GM18517 (cell line): ENCODE data around the gene L1CAM.
A peak's percentile ranks its signal among the peaks of the same experiment; 100 is the strongest.

Experiments used
- ATAC-seq: cut with Tn5 transposase; IDR thresholded peaks from one replicate; pipeline ENCODE4 v1.9.1; 2021; ENCODE audit warnings: mild to moderate bottlenecking, moderate library complexity; ENCODE audit not compliant: unreplicated experiment

Gene L1CAM

GRCh38 chrX:153903991-153904957 is 18.3 kb upstream of the L1CAM start, which contains the start of gene AVPR2:
Gene AVPR2 (plus strand): TSS chrX:153904673. CDS start chrX:153905146, 473 bp downstream.
- no peak for ATAC-seq

- no peak for ATAC-seq
Measured at GRCh38 chrX:153903238-153903980, 17.4 kb upstream of the L1CAM start.

GRCh38 chrX:153902385-153902784 is 16.4 kb upstream of the L1CAM start:
- no peak for ATAC-seq

GRCh38 chrX:153901753-153902140 is 15.8 kb upstream of the L1CAM start:
- no peak for ATAC-seq

- peak; percentile 88 for ATAC-seq
Measured at GRCh38 chrX:153900831-153901752, 15.1 kb upstream of the L1CAM start.

- no peak for ATAC-seq
Measured at GRCh38 chrX:153897899-153898298, 11.9 kb upstream of the L1CAM start.

GRCh38 chrX:153889123-153889522 is 3.1 kb upstream of the L1CAM start:
- no peak for ATAC-seq

- no peak for ATAC-seq
Measured at GRCh38 chrX:153888344-153888743, 2.4 kb upstream of the L1CAM start.

GRCh38 chrX:153887385-153887784 is 1.4 kb upstream of the L1CAM start:
- ATAC-seq, result no peak

- ATAC-seq, result no peak
Measured at GRCh38 chrX:153886915-153887314, 942 bp upstream of the L1CAM start.

- ATAC-seq, result no peak
Measured at GRCh38 chrX:153885208-153885787, 675 bp downstream of the L1CAM start.

- ATAC-seq, result no peak
Measured at GRCh38 chrX:153884590-153884989, 1.4 kb downstream of the L1CAM start.

GRCh38 chrX:153884136-153884535 is 1.8 kb downstream of the L1CAM start:
- no peak for ATAC-seq

- no peak for ATAC-seq
Measured at GRCh38 chrX:153883163-153883843, 2.7 kb downstream of the L1CAM start.

- no peak for ATAC-seq
Measured at GRCh38 chrX:153882557-153882956, 3.4 kb downstream of the L1CAM start.

- no peak for ATAC-seq
Measured at GRCh38 chrX:153882086-153882498, 3.9 kb downstream of the L1CAM start.

- ATAC-seq, result no peak
Measured at GRCh38 chrX:153881281-153881680, 4.7 kb downstream of the L1CAM start.

- ATAC-seq, result no peak
Measured at GRCh38 chrX:153880440-153880815, 5.5 kb downstream of the L1CAM start.

GRCh38 chrX:153879741-153880439 is 6.1 kb downstream of the L1CAM start:
- ATAC-seq, result no peak
